Duodenal mucosa (tissue), 2 donors: ENCODE measurements around the gene INHBC.
"Not testable (repeated sequence)": the region's sequence is repeated elsewhere in the genome, so short reads cannot be mapped to it uniquely, and the experiment has no call there.

Experiments
- H3K27ac ChIP-seq: one replicate; pipeline ENCODE4 v1.7.0; 2013; ENCODE audit warnings: low read depth, low read length
- H3K27me3 ChIP-seq, 2 donors: one replicate each; pipeline ENCODE4 v1.7.0; 2013; ENCODE audit warnings: low read length in 2 of 2, control low read depth in 1 of 2; ENCODE audit not compliant: insufficient read depth in 2 of 2, control insufficient read depth in 1 of 2
- H3K36me3 ChIP-seq, 2 donors: one replicate each; pipeline ENCODE4 v1.7.0; 2013; ENCODE audit warnings: low read length in 2 of 2, control low read depth in 1 of 2; ENCODE audit not compliant: insufficient read depth in 2 of 2, control insufficient read depth in 1 of 2
- H3K4me1 ChIP-seq, 2 donors: one replicate each; pipeline ENCODE4 v1.7.0; 2013; ENCODE audit warnings: low read length in 2 of 2, control low read depth in 1 of 2; ENCODE audit not compliant: insufficient read depth in 2 of 2, control insufficient read depth in 1 of 2
- H3K4me3 ChIP-seq, 2 donors: one replicate each; pipeline ENCODE4 v1.7.0; 2013; ENCODE audit warnings: low read length in 2 of 2, low read depth in 1 of 2
- H3K9ac ChIP-seq, 2 donors: one replicate each; pipeline ENCODE4 v1.7.0; 2013; ENCODE audit warnings: low read length in 2 of 2, low read depth in 1 of 2
- H3K9me3 ChIP-seq, 2 donors: one replicate each; pipeline ENCODE4 v1.7.0; 2013; ENCODE audit warnings: low read length in 2 of 2, control low read depth in 1 of 2; ENCODE audit not compliant: control insufficient read depth in 1 of 2

The INHBC gene

GRCh38 chr12:57490126-57490525 lies 55.5 kb downstream of the INHBC start:
- peaks cover 10 to 11% of the 10 kb centered on the region in 2 donors for H3K4me1 ChIP-seq
- no peaks in the 10 kb centered on the region for H3K27me3 ChIP-seq
- no peaks in the 10 kb centered on the region for H3K9me3 ChIP-seq
- H3K4me3 ChIP-seq, result no peak overlapping the region
- H3K9ac ChIP-seq, result no peak overlapping the region
- H3K27ac ChIP-seq, result no peak overlapping the region
- H3K36me3 ChIP-seq, result peaks cover 19 to 35% of the 10 kb centered on the region in 2 donors

- Histone ChIP-seq H3K27ac (no peak overlapping the region), H3K4me1 (peaks cover 10 to 11% of the 10 kb centered on the region in 2 donors), H3K9me3 (no peaks in the 10 kb centered on the region), H3K4me3 (no peak overlapping the region), H3K36me3 (peaks cover 19 to 37% of the 10 kb centered on the region in 2 donors), H3K9ac (no peak overlapping the region), H3K27me3 (no peaks in the 10 kb centered on the region)
Observed at GRCh38 chr12:57491393-57492280, 57.1 kb downstream of the INHBC start.

- not testable (repeated sequence) for H3K27me3 ChIP-seq, H3K9me3 ChIP-seq, H3K9ac ChIP-seq, H3K4me3 ChIP-seq, H3K4me1 ChIP-seq, H3K27ac ChIP-seq
- H3K36me3 ChIP-seq, result peaks cover 25 to 53% of the 10 kb centered on the region in 2 donors
Observed at GRCh38 chr12:57495051-57495701, 60.6 kb downstream of the INHBC start.

DNA sequence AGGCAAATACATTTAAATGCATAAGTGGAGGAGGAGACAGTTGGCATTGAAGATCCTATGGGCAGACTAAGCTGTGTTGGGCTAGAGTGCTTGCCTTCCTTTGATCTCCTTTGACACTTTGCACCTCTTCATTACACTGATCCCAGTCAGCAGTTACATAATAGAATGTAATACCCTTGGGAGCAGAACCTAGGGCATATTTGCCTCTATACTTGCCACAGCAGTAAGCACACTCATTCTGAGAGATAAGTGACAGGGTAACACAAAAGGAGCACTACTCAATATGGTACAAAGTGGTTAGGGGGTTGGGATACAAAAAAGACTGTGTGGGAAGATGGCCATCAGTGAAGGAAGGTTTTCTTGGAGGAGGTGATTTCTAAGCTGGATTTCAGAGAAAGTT lies 62.2 kb downstream of the INHBC start:
- Histone ChIP-seq H3K9me3 (no peaks in the 10 kb centered on the region), H3K27ac (no peak overlapping the region), H3K9ac (no peak overlapping the region), H3K4me3 (no peak overlapping the region), H3K36me3 (peaks cover 28 to 51% of the 10 kb centered on the region in 2 donors), H3K27me3 (no peaks in the 10 kb centered on the region), H3K4me1 (no peaks in the 10 kb centered on the region)

- Histone ChIP-seq H3K9me3 (no peaks in the 10 kb centered on the region), H3K27ac (no peak overlapping the region), H3K4me1 (no peaks in the 10 kb centered on the region), H3K4me3 (no peak overlapping the region), H3K27me3 (no peaks in the 10 kb centered on the region), H3K36me3 (peaks cover 33 to 55% of the 10 kb centered on the region in 2 donors), H3K9ac (no peak overlapping the region)
Observed at GRCh38 chr12:57497223-57498131, 62.9 kb downstream of the INHBC start.

DNA sequence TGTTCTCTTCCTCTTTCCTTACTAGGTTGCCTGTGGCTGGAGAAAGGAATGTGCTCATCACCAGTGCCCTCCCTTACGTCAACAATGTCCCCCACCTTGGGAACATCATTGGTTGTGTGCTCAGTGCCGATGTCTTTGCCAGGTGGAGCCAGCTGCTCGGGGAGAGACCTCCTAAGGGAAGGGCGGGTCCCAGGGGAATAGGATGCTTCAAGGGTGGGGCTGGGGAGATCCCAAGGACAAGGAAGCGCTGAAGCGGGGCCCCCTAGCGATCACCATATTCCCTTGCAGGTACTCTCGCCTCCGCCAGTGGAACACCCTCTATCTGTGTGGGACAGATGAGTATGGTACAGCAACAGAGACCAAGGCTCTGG lies 63.5 kb downstream of the INHBC start:
- H3K27ac ChIP-seq, result no peak overlapping the region

GRCh38 chr12:57498571-57498970 lies 64.0 kb downstream of the INHBC start:
- H3K9me3 ChIP-seq, result no peaks in the 10 kb centered on the region
- no peaks in the 10 kb centered on the region for H3K27me3 ChIP-seq
- no peaks in the 10 kb centered on the region for H3K4me1 ChIP-seq
- no peak overlapping the region for H3K4me3 ChIP-seq
- H3K36me3 ChIP-seq, result peaks cover 29 to 57% of the 10 kb centered on the region in 2 donors
- H3K27ac ChIP-seq, result no peak overlapping the region
- H3K9ac ChIP-seq, result no peak overlapping the region

More for the DNA sequence above, 63.5 kb downstream of the INHBC start:
- Histone ChIP-seq H3K9me3 (no peaks in the 10 kb centered on the region), H3K9ac (no peak overlapping the region), H3K27me3 (no peaks in the 10 kb centered on the region), H3K36me3 (peaks cover 29 to 54% of the 10 kb centered on the region in 2 donors), H3K4me1 (no peaks in the 10 kb centered on the region), H3K4me3 (no peak overlapping the region)

GRCh38 chr12:57500213-57500612 lies 65.6 kb downstream of the INHBC start:
- Histone ChIP-seq H3K9me3 (no peaks in the 10 kb centered on the region), H3K27ac (no peak overlapping the region), H3K4me3 (no peak overlapping the region), H3K4me1 (no peaks in the 10 kb centered on the region), H3K9ac (no peak overlapping the region), H3K27me3 (no peaks in the 10 kb centered on the region), H3K36me3 (peaks cover 29 to 73% of the 10 kb centered on the region in 2 donors)
